Stimulated activated CD4-positive, alpha-beta T cell treated with anti-CD3 and anti-CD28 coated beads, Interleukin-2, amount 100 ng/mL, for 48 hours (primary cell): ENCODE results near the gene LSM7.
"Not testable (repeated sequence)": the region's sequence is repeated elsewhere in the genome, so short reads cannot be mapped to it uniquely, and the experiment has no call there.

Experiments
- DNase-seq, 2 donors: peaks; one replicate each; pipeline ENCODE4 v3.0.0-alpha.2; 2020

The LSM7 gene

DNA sequence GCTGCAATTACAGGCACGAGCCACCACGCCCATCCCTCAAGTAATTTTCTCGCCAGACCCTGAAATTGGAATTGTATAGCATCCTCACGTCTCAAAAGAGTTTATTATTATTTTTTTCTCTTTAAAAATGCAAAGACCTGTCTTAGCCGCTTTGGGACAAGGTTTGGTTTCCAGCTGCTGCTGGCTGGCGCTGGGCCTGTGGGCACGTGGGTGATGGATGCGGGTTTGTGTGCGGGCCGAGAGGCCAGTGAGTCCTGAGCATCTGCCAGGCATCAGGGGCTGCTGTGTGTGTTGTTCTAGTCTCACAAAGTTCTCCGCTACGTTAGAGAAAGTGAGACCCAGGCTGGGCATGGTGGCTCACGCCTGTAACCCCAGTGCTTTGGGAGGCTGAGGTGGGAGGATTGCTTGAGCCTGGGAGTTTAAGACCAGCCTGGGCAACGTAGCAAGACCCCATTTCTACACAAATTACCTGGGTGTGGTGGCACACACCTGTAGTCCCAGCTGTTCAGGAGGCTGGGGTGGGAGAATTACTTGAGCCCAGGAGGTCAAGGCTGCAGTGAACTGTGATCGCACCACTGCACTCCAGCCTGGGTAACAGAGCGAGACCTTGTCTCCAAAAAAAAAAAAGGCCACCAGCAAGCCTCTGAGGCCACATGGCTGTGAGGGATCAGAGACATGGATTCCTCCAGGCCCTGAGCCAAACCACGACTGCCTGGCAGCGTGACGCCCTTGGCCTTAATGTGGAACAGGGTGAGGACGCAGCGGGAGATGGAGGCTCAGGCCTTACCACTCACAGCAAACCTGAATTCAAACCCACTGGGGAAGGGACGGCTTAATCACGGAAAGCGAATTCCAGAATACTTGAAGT is 27.0 kb upstream of the LSM7 start:
- no peak for DNase-seq

DNA sequence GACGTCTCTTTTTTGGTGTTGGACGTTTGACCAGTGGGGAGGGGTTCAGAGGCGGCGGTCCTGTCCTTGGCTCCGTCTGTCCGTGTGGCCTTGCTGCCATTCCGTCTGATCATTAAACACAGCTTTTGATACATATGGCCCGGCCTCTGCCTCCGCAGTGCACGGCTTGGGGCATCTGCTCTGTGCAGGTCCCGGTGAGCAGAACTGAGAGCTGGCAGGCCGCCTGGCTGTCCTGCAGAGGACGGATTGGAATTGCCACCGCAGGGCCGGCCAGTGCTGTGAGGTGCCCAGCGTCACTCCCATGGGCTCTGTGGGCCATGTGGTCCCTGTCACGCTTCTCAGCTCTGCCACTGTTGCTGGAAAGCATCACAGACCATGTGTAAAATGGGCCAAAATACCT is 26.3 kb upstream of the LSM7 start:
- DNase-seq, result no peak

DNA sequence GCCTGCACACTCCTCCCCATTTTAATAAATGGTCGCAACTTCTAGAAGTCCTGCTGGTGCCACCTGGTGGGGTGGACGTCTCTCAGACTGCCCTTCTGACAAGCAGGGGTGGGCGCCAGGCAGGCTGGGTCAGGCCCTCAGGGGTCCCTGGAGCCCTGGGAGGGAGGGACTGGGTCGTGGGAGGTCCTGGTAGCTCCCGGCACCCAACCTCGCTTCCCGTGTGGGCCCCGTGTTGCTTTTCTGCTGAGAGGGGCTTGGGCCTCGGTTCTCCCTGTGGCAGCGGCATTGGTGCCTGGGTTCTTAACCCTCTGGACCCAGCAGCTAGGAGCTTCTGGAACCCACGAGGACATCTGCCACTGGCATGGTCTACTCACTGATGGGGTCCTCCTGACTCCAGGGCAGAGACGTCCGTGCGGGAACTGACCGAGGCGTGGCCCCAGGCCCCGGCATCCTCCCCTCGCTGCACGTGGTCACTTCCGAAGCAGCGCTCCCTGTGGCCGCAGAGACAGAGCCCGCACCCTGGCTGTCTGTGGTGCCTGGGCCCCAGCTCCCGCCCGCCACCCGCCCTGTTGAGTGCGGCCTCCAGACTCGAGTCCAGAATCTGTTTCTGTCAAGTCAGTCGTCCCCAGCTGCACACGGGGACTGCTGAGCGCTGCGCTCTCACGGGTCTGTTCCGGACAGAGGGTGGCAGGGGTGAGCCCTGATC is 25.7 kb upstream of the LSM7 start:
- DNase-seq, result no peak

- DNase-seq, result no peak
Measured at GRCh38 chr19:2353159-2353886, 24.9 kb upstream of the LSM7 start.

GRCh38 chr19:2352121-2352520 is 23.7 kb upstream of the LSM7 start:
- no peak for DNase-seq

DNA sequence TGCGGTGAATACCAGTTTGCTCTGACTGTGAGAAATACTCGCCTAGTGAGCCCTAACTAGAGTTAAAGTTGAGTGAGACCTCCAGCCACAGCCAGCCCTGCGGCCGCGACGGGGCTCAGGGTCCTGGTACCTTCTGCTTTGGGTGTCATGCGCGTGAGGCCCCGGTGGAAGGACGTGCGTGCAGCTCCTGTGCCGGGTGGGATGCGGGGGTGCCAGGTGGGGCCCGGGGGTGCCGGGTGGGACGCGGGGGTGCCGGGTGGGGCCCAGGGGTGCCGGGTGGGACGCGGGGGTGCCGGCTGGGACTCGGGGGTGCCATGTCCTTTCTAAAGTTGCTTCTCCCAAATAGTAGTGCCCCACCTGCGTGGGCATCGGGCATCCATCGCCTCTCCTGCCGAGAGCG is 23.2 kb upstream of the LSM7 start:
- DNase-seq, result no peak

DNA sequence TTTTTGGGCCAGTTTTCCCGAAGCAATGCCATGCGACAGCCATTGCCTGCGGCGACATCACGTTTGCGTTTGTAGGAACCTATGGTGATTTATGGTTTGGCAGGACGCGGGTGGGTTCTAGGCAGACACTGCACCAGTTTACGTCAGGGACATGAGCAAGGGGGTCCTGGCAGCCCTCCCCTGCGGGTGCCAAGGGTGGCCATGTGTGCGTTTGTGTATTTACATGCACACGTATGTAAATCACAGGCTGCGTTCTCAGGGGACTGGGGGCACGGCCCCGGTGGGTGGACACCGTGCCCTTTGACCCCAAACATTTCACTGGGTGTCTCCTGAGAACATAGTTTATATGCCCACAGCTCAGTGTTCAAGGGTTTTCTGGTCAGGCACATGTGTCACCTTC is 22.3 kb upstream of the LSM7 start:
- DNase-seq, result no peak

GRCh38 chr19:2349818-2350217 is 21.4 kb upstream of the LSM7 start:
- DNase-seq, result not testable (repeated sequence)

DNA sequence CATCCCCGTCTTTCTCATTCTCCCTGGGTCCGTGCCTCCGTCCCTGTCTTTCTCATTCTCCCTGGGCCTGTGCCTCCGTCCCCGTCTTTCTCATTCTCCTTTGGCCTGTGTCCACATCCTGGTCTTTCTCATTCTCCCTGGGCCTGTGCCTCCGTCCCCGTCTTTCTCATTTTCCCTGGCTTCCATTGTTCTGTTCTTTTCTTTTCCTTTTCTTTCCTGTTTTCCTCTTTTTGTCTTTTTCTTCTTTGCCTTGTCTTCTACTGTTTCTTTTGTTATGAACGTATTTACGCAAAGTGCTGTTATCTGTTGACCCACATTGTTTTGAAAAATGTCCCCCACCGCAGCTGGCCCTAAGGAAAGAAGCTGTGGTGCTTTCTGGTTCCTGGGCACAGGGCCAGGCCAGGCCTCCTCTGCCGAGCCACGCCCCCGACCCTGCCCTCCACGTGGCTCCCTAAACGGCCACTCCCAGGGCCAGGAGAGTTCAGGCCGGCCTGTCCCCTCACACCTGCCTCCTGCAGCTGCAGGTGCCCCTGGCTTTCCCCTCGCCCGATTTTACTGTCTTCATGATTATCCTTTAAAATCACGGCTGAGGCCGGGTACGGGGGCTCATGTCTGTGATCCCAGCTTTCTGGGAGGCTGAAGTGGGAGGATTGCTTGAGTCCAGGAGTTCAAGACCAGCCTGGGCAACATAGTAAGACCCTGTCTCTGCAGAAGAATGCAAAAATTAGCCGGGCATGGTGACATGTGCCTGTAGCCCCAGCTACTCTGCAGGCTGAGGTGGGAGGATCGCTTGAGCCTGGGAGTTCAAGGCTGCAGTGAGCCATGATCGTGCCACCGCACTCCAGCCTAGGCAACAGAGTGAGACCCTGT is 17.6 kb upstream of the LSM7 start:
- no peak for DNase-seq

GRCh38 chr19:2345076-2345475 is 16.7 kb upstream of the LSM7 start:
- no peak for DNase-seq

GRCh38 chr19:2344381-2344870 is 16.0 kb upstream of the LSM7 start:
- DNase-seq, result no peak

GRCh38 chr19:2343289-2343982 is 15.1 kb upstream of the LSM7 start:
- no peak for DNase-seq

DNA sequence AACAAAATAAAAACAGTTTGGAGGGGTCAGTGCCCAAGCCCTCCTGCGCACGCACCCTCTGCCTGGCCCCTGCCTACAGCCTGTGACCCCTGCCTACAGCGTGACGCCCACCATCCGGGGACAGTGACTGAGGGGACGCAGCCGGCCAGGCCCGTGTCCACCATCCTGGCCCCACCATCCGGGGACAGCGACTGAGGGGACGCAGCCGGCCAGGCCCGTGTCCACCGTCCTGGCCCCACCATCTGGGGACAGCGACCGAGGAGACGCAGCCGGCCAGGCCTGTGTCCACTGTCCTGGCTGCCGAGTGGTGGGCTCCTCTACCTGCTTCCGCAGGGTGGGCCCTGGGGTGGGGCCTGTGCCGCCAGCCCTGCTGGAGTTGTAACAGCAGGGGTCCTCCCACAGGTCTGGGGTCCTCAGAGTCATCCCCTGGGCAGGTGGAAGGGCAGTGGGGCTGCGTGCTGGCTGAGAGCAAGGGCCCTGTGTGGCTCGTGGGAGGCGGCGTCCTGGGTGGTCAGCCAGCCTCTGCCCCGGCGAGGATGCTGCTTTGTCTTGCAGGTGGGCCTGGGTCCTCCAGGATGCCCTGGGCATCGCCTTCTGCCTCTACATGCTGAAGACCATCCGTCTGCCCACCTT is 14.4 kb upstream of the LSM7 start:
- no peak for DNase-seq

DNA sequence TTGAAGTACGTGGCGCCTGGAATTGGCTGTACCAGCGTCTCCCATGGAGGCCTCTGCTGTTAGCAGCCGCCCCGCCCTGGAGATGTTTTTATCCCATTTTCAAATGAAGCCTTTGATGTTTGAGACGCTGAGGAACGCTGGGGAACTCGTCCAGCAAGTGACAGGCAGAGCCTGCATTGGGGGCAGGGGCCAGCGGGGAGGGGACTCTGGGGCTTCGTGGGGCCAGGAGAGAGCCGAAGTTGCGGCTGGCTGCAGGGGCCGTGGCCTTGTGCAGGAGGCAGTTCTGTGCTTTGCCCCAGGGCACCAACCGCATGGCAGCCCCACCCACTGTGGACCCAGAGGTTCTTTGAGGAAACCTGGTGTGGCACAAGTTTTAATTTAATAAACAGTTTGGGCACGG is 13.6 kb upstream of the LSM7 start:
- no peak for DNase-seq

DNA sequence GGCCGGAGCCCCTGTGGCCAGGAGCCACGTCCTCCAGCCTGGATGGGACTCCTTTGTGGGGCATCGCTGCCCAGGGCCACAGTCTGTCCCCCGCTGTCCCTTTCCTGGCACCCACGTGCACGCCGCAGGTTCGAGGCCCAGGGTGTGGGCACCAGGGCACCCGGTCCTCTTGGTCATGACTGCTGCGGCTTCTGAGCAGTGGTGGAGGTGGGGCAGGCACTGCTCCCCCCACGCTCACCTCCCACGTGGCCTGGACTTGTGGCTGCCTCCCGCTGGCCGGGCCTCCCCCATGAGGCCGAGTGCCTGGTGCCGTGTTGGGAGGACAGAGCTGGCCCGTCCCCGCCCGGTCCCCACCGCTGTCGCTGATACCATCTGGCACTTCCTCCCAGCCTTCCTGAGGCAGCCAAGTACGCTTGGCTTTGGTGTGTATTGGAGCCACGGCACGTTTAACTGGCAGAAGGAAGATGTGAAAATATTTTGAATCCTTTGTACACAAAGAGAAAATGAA is 12.9 kb upstream of the LSM7 start:
- DNase-seq, result no peak

DNA sequence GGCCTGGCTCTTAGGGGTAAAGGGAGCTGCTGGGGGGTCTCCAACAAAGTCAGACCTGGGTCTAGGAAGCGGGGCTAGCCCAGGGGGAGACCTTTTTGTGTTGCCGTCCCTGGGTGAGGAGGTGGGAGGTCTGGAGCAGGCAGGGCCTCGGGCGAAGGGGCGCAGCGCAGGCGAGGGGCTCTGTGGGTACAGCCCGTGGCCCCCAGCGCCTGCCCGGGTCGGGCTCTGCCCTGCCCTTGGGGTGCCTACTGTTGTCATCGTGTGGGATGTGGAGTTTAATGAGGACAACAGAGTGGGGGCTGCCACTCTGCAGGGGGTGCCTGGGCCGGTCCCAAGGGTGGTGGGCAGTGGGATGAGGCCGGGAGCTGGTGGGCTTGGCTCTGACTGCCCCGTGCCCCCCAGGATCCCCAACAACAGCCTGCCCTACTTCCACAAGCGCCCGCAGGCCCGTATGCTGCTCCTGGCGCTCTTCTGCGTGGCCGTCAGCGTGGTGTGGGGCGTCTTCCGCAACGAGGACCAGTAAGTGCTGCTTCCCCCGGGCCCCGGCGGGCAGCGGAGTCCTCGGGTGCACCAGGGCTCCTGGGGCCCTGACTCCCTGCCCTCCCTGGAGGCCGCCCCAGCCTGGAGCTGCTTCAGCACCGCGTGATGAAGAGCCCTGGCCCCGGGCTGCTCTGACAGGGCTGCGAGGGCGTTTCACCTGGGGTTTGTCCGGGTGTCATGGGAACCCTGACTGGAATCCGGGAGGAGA is 12.3 kb upstream of the LSM7 start:
- no peak for DNase-seq

GRCh38 chr19:2339644-2340310 is 11.4 kb upstream of the LSM7 start:
- no peak for DNase-seq

- no peak for DNase-seq
Measured at GRCh38 chr19:2338751-2339643, 10.6 kb upstream of the LSM7 start.
